NB4 (cell line): Measurements from ENCODE around the gene VWA5B1.

Experiments
- POLR2A ChIP-seq: IDR thresholded peaks from 2 replicates; pipeline ENCODE4 v1.6.1; 2011; ENCODE audit warnings: mild to moderate bottlenecking; ENCODE audit not compliant: insufficient read length; ENCODE audit errors: extremely low read depth
- TF ChIP-seq, protein P1 (sequence below): IDR thresholded peaks from one replicate; pipeline ENCODE4 v1.5.1; 2012; ENCODE audit warnings: low read depth, low read length
- TF ChIP-seq, protein P2 (sequence below): IDR thresholded peaks from 2 replicates; pipeline ENCODE4 v1.6.1; 2011; ENCODE audit warnings: low read depth, low read length

DNA sequence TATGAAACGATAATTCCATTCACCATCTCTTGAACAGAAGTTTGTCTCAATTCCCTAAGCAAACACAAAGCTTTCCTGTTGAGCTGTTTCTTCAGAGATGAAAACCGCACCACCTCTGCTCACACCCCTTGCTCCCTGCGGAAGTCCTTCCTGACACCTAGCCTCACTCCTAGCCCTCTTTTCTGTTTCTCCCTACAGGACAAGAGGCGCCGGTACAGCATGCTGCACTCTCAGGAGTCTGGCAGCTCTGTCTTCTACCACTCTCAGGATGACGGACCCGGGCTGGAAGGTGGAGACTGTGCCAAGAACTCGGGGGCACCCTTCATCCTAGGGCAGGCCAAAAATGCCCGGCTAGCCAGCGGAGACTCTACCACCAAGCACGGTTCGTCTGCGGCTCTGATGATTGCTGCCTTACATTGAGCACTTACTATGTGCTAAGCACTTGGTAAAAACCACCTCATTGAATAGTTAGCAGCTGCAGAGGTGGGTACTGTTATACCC, 45.5 kb downstream of the VWA5B1 start:
- TF ChIP-seq, protein P1, sequence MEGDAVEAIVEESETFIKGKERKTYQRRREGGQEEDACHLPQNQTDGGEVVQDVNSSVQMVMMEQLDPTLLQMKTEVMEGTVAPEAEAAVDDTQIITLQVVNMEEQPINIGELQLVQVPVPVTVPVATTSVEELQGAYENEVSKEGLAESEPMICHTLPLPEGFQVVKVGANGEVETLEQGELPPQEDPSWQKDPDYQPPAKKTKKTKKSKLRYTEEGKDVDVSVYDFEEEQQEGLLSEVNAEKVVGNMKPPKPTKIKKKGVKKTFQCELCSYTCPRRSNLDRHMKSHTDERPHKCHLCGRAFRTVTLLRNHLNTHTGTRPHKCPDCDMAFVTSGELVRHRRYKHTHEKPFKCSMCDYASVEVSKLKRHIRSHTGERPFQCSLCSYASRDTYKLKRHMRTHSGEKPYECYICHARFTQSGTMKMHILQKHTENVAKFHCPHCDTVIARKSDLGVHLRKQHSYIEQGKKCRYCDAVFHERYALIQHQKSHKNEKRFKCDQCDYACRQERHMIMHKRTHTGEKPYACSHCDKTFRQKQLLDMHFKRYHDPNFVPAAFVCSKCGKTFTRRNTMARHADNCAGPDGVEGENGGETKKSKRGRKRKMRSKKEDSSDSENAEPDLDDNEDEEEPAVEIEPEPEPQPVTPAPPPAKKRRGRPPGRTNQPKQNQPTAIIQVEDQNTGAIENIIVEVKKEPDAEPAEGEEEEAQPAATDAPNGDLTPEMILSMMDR, result no peak
- TF ChIP-seq POLR2A, result no peak
- TF ChIP-seq, protein P2, sequence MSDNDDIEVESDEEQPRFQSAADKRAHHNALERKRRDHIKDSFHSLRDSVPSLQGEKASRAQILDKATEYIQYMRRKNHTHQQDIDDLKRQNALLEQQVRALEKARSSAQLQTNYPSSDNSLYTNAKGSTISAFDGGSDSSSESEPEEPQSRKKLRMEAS, result no peak
